IMR-90 (cell line): ENCODE data around the gene SLC12A7. TPM values are rescaled to one million over a fixed set of nuclear protein-coding genes. Genes with fewer than 3 reads are reported as not detected.

Experiments
- ATAC-seq: fragments of 200-7000 bp; cut with Tn5 transposase; 2 replicates; pipeline ENCODE4 v1.9.1; 2020; ENCODE audit warnings: low read depth, mild to moderate bottlenecking, moderate library complexity
- BruUV-seq: library from RNA; stranded (reverse); fragments of 400-500 nt; replicated peaks from 2 replicates; lab custom pipeline; 2021; lab: Mats Ljungman, UMichigan
- CTCF ChIA-PET: fragments of 300-600 bp; formaldehyde crosslinking; extraction: SDS; loops from one replicate; lab custom pipeline; 2021; ENCODE audit warnings: antibody characterized with exemption; lab: Yijun Ruan, JAX
- POLR2A ChIA-PET: fragments of 300-600 bp; sonication (Branson Sonifier 250); formaldehyde crosslinking; loops from one replicate; lab custom pipeline; 2022; ENCODE audit warnings: antibody characterized with exemption; ENCODE audit not compliant: unreplicated experiment; lab: Charles Lee
- DNase-seq: peaks from one replicate; pipeline ENCODE4 v3.0.0; 2013
- H2AFZ ChIP-seq: replicated peaks from 2 replicates; pipeline ENCODE3; 2013; ENCODE audit warnings: low read length, mild to moderate bottlenecking; ENCODE audit not compliant: poor library complexity
- H2AK5ac ChIP-seq: 2 replicates; pipeline ENCODE4 v1.6.1; 2013; ENCODE audit warnings: low read depth, low read length, inconsistent platforms
- H2AK9ac ChIP-seq: replicated peaks from 2 replicates; pipeline ENCODE3; 2013; ENCODE audit warnings: mild to moderate bottlenecking, low read depth, low read length, moderate library complexity; ENCODE audit not compliant: poor library complexity
- H2BK120ac ChIP-seq: 2 replicates; pipeline ENCODE4 v1.6.1; 2013; ENCODE audit warnings: low read depth, low read length, inconsistent platforms
- H2BK15ac ChIP-seq: 3 replicates; pipeline ENCODE4 v1.6.1; 2013; ENCODE audit warnings: low read depth, low read length, inconsistent platforms
- H2BK20ac ChIP-seq: 2 replicates; pipeline ENCODE4 v1.6.1; 2013; ENCODE audit warnings: low read depth, mild to moderate bottlenecking, inconsistent platforms, low read length, moderate library complexity
- H2BK5ac ChIP-seq: 2 replicates; pipeline ENCODE4 v1.6.1; 2013; ENCODE audit warnings: mild to moderate bottlenecking, low read depth, low read length, inconsistent platforms; ENCODE audit not compliant: poor library complexity, severe bottlenecking
- H3K14ac ChIP-seq: replicated peaks from 2 replicates; pipeline ENCODE4 v1.6.1; 2013; ENCODE audit warnings: low read depth, low read length, inconsistent platforms
- H3K18ac ChIP-seq: 2 replicates; pipeline ENCODE4 v1.6.1; 2013; ENCODE audit warnings: low read depth, low read length, control low read depth
- H3K23ac ChIP-seq: 2 replicates; pipeline ENCODE4 v1.6.1; 2013; ENCODE audit warnings: low read depth, low read length, inconsistent platforms
- H3K27ac ChIP-seq: 2 replicates; pipeline ENCODE4 v1.5.1; 2013; ENCODE audit warnings: mild to moderate bottlenecking, control low read depth, low read length; ENCODE audit not compliant: insufficient read depth
- H3K27me3 ChIP-seq: 2 replicates; pipeline ENCODE4 v1.6.1; 2013; ENCODE audit warnings: low read length; ENCODE audit not compliant: control insufficient read depth, insufficient read depth
- H3K36me3 ChIP-seq: 2 replicates; pipeline ENCODE4 v1.6.1; 2013; ENCODE audit warnings: low read length, mixed read lengths; ENCODE audit not compliant: control insufficient read depth, insufficient read depth
- H3K4ac ChIP-seq: 2 replicates; pipeline ENCODE4 v1.6.1; 2013; ENCODE audit warnings: low read depth, low read length, inconsistent platforms
- H3K4me1 ChIP-seq: 2 replicates; pipeline ENCODE4 v1.6.1; 2013; ENCODE audit warnings: low read length, mixed read lengths; ENCODE audit not compliant: control insufficient read depth, insufficient read depth
- H3K4me2 ChIP-seq: 2 replicates; pipeline ENCODE4 v1.6.1; 2013; ENCODE audit warnings: low read depth, mild to moderate bottlenecking, control low read depth, low read length, moderate library complexity
- H3K4me3 ChIP-seq: 2 replicates; pipeline ENCODE4 v1.5.1; 2013; ENCODE audit warnings: low read depth, mild to moderate bottlenecking, control low read depth, low read length, moderate library complexity; ENCODE audit not compliant: insufficient read depth
- H3K56ac ChIP-seq: 2 replicates; pipeline ENCODE4 v1.6.1; 2013; ENCODE audit warnings: low read length, inconsistent platforms; ENCODE audit not compliant: insufficient read depth; ENCODE audit errors: extremely low read depth
- H3K79me1 ChIP-seq, 2 experiments: 2 replicates each; pipeline ENCODE4 v1.6.1; 2013; ENCODE audit warnings: low read length in 2 of 2, inconsistent platforms in 1 of 2, low read depth in 1 of 2
- H3K9ac ChIP-seq: 2 replicates; pipeline ENCODE4 v1.6.1; 2013; ENCODE audit warnings: low read depth, low read length, control low read depth
- H3K9me1 ChIP-seq: 2 replicates; pipeline ENCODE4 v1.6.1; 2013; ENCODE audit warnings: low read length, inconsistent platforms; ENCODE audit not compliant: insufficient read depth
- H3K9me3 ChIP-seq: 2 replicates; pipeline ENCODE4 v1.6.1; 2013; ENCODE audit warnings: low read length; ENCODE audit not compliant: control insufficient read depth, insufficient read depth
- H4K20me1 ChIP-seq: 2 replicates; pipeline ENCODE4 v1.6.1; 2013; ENCODE audit warnings: low read length, inconsistent platforms; ENCODE audit not compliant: insufficient read depth
- H4K5ac ChIP-seq: 2 replicates; pipeline ENCODE4 v1.6.1; 2013; ENCODE audit warnings: mild to moderate bottlenecking, low read depth, low read length, control low read depth
- H4K8ac ChIP-seq, 2 experiments: 2 replicates each; pipeline ENCODE4 v1.6.1; 2013; ENCODE audit warnings: low read depth in 2 of 2, low read length in 2 of 2, control low read depth in 1 of 2, inconsistent platforms in 1 of 2
- H4K91ac ChIP-seq: 2 replicates; pipeline ENCODE4 v1.6.1; 2013; ENCODE audit warnings: low read depth, low read length, inconsistent platforms; ENCODE audit not compliant: insufficient read depth
- BHLHE40 ChIP-seq: fragments of 150-350 bp; IDR thresholded peaks from 2 replicates; pipeline ENCODE4 v1.6.1; 2016; ENCODE audit warnings: mild to moderate bottlenecking, low read depth, low read length
- CEBPB ChIP-seq: IDR thresholded peaks from 2 replicates; pipeline ENCODE4 v1.6.1; 2012; ENCODE audit warnings: low read depth, low read length, improper control_type of control experiment
- CHD1 ChIP-seq: IDR thresholded peaks from 2 replicates; pipeline ENCODE4 v1.6.1; 2012; ENCODE audit warnings: low read depth, low read length, improper control_type of control experiment
- FOS ChIP-seq: fragments of 150-350 bp; IDR thresholded peaks from 2 replicates; pipeline ENCODE4 v1.6.1; 2016; ENCODE audit warnings: low read depth, low read length
- MAFK ChIP-seq: IDR thresholded peaks from 2 replicates; pipeline ENCODE4 v1.6.1; 2012; ENCODE audit warnings: low read depth, low read length, improper control_type of control experiment
- MAZ ChIP-seq: IDR thresholded peaks from 2 replicates; pipeline ENCODE4 v1.6.1; 2012; ENCODE audit warnings: low read depth, mild to moderate bottlenecking, low read length, improper control_type of control experiment, moderate library complexity, borderline replicate concordance
- MXI1 ChIP-seq: IDR thresholded peaks from 2 replicates; pipeline ENCODE4 v1.6.1; 2012; ENCODE audit warnings: low read depth, mild to moderate bottlenecking, low read length, moderate library complexity, borderline replicate concordance
- NFE2L2 ChIP-seq: fragments of 150-350 bp; IDR thresholded peaks from 2 replicates; pipeline ENCODE4 v1.6.1; 2016; ENCODE audit warnings: low read depth, mild to moderate bottlenecking, low read length
- POLR2A ChIP-seq: IDR thresholded peaks from 2 replicates; pipeline ENCODE4 v1.6.1; 2012; ENCODE audit warnings: mild to moderate bottlenecking, low read depth, low read length
- RAD21 ChIP-seq: IDR thresholded peaks from 2 replicates; pipeline ENCODE4 v1.6.1; 2012; ENCODE audit warnings: low read length, improper control_type of control experiment
- RCOR1 ChIP-seq: IDR thresholded peaks from 2 replicates; pipeline ENCODE4 v1.6.1; 2012; ENCODE audit warnings: mild to moderate bottlenecking, low read length, improper control_type of control experiment; ENCODE audit not compliant: insufficient replicate concordance
- RFX5 ChIP-seq: IDR thresholded peaks from 2 replicates; pipeline ENCODE4 v1.8.0; 2012; ENCODE audit warnings: low read depth, mild to moderate bottlenecking, low read length, moderate library complexity
- SMC3 ChIP-seq: fragments of 150-350 bp; IDR thresholded peaks from 2 replicates; pipeline ENCODE4 v1.6.1; 2016; ENCODE audit warnings: low read depth, mild to moderate bottlenecking, antibody characterized with exemption, low read length, moderate library complexity
- WGBS, 2 experiments: methylation state at CpG; one replicate each; pipeline versions ENCODE4 v1.1.5 to v1.1.7; 2013; ENCODE audit warnings: missing lambda C conversion rate in 2 of 2; ENCODE audit not compliant: insufficient read length in 1 of 2; ENCODE audit errors: extremely low coverage in 2 of 2; 5-methylcytosine and 5-hydroxymethylcytosine counted together
- dilution Hi-C: fragments of 300-500 bp; cut with HindIII; formaldehyde crosslinking; loops from one replicate; pipeline ENCODE4 v1.14.3; 2018; ENCODE audit warnings: low sequenced_read_pairs; ENCODE audit not compliant: unreplicated experiment
- in situ Hi-C: fragments of 300-500 bp; cut with MboI; formaldehyde crosslinking; loops from 3 replicates; pipeline ENCODE4 v1.14.3; 2019; ENCODE audit warnings: low sequenced_read_pairs, inconsistent platforms, mixed read lengths
- intact Hi-C: fragments of 100-400 bp; cut with micrococcal nuclease; formaldehyde crosslinking; loops from 2 replicates; pipeline ENCODE4 v1.10.0; 2022
- polyA plus RNA-seq, 3 experiments: library from polyadenylated mRNA; depleted of rRNA; stranded (reverse); fragments of >200 nt; gene quantifications; 2 replicates each; pipeline ENCODE4 v1.2.3, GENCODE V29; 2012; ENCODE audit warnings: low replicate concordance in 1 of 3
- total RNA-seq: library from RNA; depleted of rRNA; stranded (reverse); fragments of >200 nt; gene quantifications from 2 replicates; pipeline ENCODE4 v1.2.3, GENCODE V29; 2012
- TF ChIP-seq, protein P1 (sequence below): fragments of 150-350 bp; IDR thresholded peaks from 2 replicates; pipeline ENCODE4 v1.6.1; 2017; ENCODE audit warnings: mild to moderate bottlenecking, antibody characterized with exemption, low read length, low read depth
- TF ChIP-seq, protein P2 (sequence below): conservative IDR thresholded peaks from 2 replicates; pipeline ENCODE4 v1.5.1; 2012; ENCODE audit warnings: mild to moderate bottlenecking, low read depth, low read length, improper control_type of control experiment
- TF ChIP-seq, protein P3 (sequence below): fragments of 150-350 bp; IDR thresholded peaks from 2 replicates; pipeline ENCODE4 v1.6.1; 2016; ENCODE audit warnings: low read depth, mild to moderate bottlenecking, low read length, moderate library complexity, borderline replicate concordance

SLC12A7 gene
- total and polyA plus RNA-seq, 2 of the 4 experiments (the other 2 are of a cell fraction) = 3.0 to 6.1 TPM

DNA sequence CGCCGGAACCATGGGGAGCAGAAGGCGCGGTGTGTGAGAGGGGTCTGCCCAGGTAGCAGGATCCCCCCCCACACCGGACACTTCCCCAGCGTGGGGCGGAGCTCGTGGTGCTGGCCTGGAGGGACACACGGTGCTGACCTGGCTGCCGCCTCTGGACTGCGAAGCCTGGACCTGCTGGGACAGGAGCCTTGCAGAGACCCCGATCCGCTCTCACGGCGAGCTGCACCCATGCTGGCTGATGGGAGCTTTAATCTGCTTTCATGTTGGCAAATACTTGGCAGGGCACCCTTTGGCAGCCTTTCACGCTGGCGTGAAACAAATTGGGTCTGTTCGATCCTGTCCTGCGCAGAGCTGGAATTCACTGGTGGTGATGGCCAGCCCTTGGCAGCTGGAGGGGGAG lies 95.8 kb downstream of the SLC12A7 start:
- in situ Hi-C loops (no loop called here), intact Hi-C loops (no loop called here), dilution Hi-C loops (no loop called here)
- no TSS peak for BruUV-seq
- Histone ChIP-seq H2BK120ac (no peak overlapping the region), H2BK15ac (no peak overlapping the region), H3K4ac (no peak overlapping the region), H3K79me1 (no peaks in the 10 kb centered on the region), H3K9me3 (no peaks in the 10 kb centered on the region), H3K36me3 (no peaks in the 10 kb centered on the region), H2AFZ (no peak overlapping the region), H3K9me1 (no peaks in the 10 kb centered on the region), H3K18ac (no peak overlapping the region), H3K9ac (no peak overlapping the region), H3K4me1 (no peaks in the 10 kb centered on the region), H4K20me1 (no peaks in the 10 kb centered on the region), H3K14ac (no peak overlapping the region), H4K5ac (no peak overlapping the region), H4K8ac (no peak overlapping the region), H4K91ac (no peak overlapping the region), H3K23ac (no peak overlapping the region), H2AK9ac (no peak overlapping the region), H3K27me3 (peaks cover 39% of the 10 kb centered on the region; the same call in 1 of the 2 replicates), H2BK5ac (no peak overlapping the region), H3K4me2 (no peak overlapping the region), H2AK5ac (no peak overlapping the region), H3K4me3 (no peak overlapping the region), H2BK20ac (no peak overlapping the region), H3K27ac (no peak overlapping the region), H3K56ac (no peak overlapping the region)
- ChIA-PET CTCF (no interaction called here), POLR2A (no interaction called here)
- DNase-seq (no peak), ATAC-seq (no peak)
- 57% methylated on average over 7 of the region's 19 CpGs; no CpG with 5 or more reads in 1 of the 2 experiments for WGBS, 2 experiments
- TF ChIP-seq, protein P1, sequence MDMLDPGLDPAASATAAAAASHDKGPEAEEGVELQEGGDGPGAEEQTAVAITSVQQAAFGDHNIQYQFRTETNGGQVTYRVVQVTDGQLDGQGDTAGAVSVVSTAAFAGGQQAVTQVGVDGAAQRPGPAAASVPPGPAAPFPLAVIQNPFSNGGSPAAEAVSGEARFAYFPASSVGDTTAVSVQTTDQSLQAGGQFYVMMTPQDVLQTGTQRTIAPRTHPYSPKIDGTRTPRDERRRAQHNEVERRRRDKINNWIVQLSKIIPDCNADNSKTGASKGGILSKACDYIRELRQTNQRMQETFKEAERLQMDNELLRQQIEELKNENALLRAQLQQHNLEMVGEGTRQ = no peak
- TF ChIP-seq CHD1 = no peak
- TF ChIP-seq BHLHE40 = no peak
- no peak for TF ChIP-seq RCOR1
- no peak for TF ChIP-seq MXI1
- no peak for TF ChIP-seq MAZ
- TF ChIP-seq, protein P2, sequence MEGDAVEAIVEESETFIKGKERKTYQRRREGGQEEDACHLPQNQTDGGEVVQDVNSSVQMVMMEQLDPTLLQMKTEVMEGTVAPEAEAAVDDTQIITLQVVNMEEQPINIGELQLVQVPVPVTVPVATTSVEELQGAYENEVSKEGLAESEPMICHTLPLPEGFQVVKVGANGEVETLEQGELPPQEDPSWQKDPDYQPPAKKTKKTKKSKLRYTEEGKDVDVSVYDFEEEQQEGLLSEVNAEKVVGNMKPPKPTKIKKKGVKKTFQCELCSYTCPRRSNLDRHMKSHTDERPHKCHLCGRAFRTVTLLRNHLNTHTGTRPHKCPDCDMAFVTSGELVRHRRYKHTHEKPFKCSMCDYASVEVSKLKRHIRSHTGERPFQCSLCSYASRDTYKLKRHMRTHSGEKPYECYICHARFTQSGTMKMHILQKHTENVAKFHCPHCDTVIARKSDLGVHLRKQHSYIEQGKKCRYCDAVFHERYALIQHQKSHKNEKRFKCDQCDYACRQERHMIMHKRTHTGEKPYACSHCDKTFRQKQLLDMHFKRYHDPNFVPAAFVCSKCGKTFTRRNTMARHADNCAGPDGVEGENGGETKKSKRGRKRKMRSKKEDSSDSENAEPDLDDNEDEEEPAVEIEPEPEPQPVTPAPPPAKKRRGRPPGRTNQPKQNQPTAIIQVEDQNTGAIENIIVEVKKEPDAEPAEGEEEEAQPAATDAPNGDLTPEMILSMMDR = no peak
- no peak for TF ChIP-seq POLR2A
- no peak for TF ChIP-seq CEBPB
- TF ChIP-seq RAD21 = no peak
- TF ChIP-seq, protein P3, sequence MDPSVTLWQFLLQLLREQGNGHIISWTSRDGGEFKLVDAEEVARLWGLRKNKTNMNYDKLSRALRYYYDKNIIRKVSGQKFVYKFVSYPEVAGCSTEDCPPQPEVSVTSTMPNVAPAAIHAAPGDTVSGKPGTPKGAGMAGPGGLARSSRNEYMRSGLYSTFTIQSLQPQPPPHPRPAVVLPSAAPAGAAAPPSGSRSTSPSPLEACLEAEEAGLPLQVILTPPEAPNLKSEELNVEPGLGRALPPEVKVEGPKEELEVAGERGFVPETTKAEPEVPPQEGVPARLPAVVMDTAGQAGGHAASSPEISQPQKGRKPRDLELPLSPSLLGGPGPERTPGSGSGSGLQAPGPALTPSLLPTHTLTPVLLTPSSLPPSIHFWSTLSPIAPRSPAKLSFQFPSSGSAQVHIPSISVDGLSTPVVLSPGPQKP = no peak
- TF ChIP-seq MAFK = no peak
- TF ChIP-seq FOS = no peak
- TF ChIP-seq NFE2L2 = no peak
- no peak for TF ChIP-seq RFX5
- no peak for TF ChIP-seq SMC3
